ENCODE measurements around the gene GNL3. TPM values are rescaled to one million over a fixed set of nuclear protein-coding genes. Genes with fewer than 3 reads are reported as not detected.

GNL3 gene
- total and polyA plus RNA-seq, 8 donors, result 22.4 to 65.6 (median 51.0) TPM

DNA sequence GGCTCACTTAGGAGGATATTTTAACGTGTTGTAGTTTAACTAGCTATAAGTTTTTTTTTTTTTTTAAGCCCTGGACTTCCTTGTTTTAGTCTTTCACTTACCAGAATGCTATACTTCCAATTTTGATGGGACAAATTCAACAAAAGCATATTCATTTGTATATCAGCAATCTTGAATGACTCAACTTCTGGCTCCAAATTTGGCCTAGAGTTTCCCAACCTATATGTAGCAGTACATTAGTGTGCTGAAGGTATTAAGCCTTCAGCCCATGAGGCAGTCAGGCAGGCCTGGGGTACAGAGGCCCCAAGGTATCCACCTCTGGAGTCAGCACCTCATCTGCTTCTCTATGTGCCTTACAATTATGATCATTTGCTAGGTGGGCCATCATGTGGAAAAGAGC lies 6.0 kb upstream of the GNL3 start:
- ATAC-seq, result peak in 1 of 4 donors; percentile 15
- 10 to 21% methylated on average over 1 of the region's 1 CpG for WGBS, 2 donors
- H3K9me3 ChIP-seq, result no peaks in the 10 kb centered on the region
- no peak for FAIRE-seq
- TF ChIP-seq, protein P1, sequence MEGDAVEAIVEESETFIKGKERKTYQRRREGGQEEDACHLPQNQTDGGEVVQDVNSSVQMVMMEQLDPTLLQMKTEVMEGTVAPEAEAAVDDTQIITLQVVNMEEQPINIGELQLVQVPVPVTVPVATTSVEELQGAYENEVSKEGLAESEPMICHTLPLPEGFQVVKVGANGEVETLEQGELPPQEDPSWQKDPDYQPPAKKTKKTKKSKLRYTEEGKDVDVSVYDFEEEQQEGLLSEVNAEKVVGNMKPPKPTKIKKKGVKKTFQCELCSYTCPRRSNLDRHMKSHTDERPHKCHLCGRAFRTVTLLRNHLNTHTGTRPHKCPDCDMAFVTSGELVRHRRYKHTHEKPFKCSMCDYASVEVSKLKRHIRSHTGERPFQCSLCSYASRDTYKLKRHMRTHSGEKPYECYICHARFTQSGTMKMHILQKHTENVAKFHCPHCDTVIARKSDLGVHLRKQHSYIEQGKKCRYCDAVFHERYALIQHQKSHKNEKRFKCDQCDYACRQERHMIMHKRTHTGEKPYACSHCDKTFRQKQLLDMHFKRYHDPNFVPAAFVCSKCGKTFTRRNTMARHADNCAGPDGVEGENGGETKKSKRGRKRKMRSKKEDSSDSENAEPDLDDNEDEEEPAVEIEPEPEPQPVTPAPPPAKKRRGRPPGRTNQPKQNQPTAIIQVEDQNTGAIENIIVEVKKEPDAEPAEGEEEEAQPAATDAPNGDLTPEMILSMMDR (IDR thresholded peaks at IDR 0.05), result no peak
- H3K27ac ChIP-seq, result peak overlapping the region in 1 of 4 donors; percentile 55
- peaks cover 0 to 26% (median 7%) of the 10 kb centered on the region in 3 donors for H3K36me3 ChIP-seq
- no peak overlapping the region for H3K4me3 ChIP-seq
- DNase-seq, result no peak
- H3K4me1 ChIP-seq, result peaks cover 18 to 39% (median 23%) of the 10 kb centered on the region in 3 donors
- H3K27me3 ChIP-seq, result no peaks in the 10 kb centered on the region
- intact Hi-C loops (cut with DNase I), result no loop called here

DNA sequence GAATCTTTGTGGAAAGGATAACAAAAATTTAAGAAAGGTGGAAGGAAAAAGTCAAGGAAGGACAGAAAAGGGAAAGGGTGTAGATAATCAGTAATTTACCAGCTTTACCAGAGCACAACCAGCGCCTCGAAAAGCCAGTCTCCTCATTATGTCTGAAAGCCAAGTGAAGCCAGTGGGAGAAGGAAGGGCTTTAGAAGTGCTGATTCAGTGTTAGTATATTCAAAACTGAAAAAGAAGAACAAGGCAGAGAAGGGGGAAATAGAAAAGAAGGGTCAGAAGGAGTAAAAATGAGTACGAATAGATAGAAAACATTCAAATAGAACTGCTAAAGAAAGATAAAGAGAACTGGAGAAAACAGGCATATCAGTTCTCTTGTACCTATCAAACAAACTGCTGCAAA lies 4.2 kb upstream of the GNL3 start:
- Histone ChIP-seq H3K4me1 (peaks cover 18 to 39% (median 23%) of the 10 kb centered on the region in 3 donors), H3K9me3 (no peaks in the 10 kb centered on the region), H3K4me3 (no peak overlapping the region), H3K27me3 (no peaks in the 10 kb centered on the region), H3K36me3 (peaks cover 0 to 19% (median 7%) of the 10 kb centered on the region in 3 donors), H3K27ac (peak overlapping the region in 2 of 4 donors; percentile 43 to 44)
- DNase-seq (no peak), ATAC-seq (no peak), FAIRE-seq (no peak)
- WGBS, 2 donors, result 34 to 51% methylated on average over 3 of the region's 3 CpGs
- intact Hi-C loops (cut with DNase I), result no loop called here
- TF ChIP-seq, protein P1 (IDR thresholded peaks at IDR 0.05), result no peak

DNA sequence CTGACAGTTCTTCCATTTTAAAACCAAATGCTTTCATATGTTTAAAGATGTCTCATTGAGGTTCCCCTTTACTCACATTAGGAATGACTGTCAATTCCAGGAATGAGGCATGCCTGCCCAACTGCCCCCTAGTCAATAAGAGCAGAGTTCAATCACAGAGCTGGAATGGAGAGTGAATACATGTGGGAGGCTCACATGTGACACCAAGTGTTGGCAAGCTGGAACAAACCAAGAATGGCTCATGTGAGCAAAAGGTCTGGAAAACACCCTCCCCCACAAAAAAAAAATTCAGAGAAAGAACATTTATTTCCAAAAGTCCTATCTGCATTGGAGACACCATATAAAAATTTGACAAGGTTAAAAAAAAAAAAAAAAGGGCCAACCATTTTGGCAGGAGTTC lies 3.8 kb upstream of the GNL3 start:
- no peak for FAIRE-seq
- DNase-seq, result peak in 2 of 6 donors; percentile 17 to 39
- Histone ChIP-seq H3K27me3 (no peaks in the 10 kb centered on the region), H3K4me3 (no peak overlapping the region), H3K4me1 (peaks cover 18 to 42% (median 26%) of the 10 kb centered on the region in 3 donors), H3K36me3 (peaks cover 0 to 14% (median 7%) of the 10 kb centered on the region in 3 donors), H3K27ac (peak overlapping the region in 2 of 4 donors; percentile 43 to 44), H3K9me3 (no peaks in the 10 kb centered on the region)
- intact Hi-C loops (cut with DNase I), result no loop called here
- peak in 3 of 4 donors; percentile 23 to 34 (median 24) for ATAC-seq
- TF ChIP-seq, protein P1 (IDR thresholded peaks at IDR 0.05), result no peak

DNA sequence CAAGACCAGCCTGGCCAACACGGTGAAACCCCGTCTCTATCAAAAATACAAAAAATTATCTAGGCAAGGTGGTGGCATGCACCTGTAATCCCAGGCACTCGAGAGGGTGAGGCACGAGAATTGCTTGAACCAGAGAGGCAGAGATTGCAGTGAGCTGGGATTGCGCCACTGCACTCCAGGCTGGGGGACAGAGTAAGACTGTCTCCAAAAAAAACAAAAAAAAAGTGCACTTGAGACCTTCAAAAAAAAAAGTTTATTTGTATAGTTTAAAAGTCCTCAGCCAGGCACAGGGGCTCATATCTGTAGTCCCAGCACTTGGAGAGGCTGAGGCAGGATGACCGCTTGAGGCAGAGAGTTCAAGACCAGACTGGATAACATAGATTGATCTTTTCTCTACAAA lies 2.2 kb upstream of the GNL3 start:
- Histone ChIP-seq H3K4me1 (peaks cover 32 to 57% (median 39%) of the 10 kb centered on the region in 3 donors), H3K36me3 (peaks cover 4 to 12% (median 9%) of the 10 kb centered on the region in 3 donors), H3K27ac (no peak overlapping the region), H3K27me3 (no peaks in the 10 kb centered on the region), H3K4me3 (no peak overlapping the region), H3K9me3 (no peaks in the 10 kb centered on the region)
- DNase-seq, result no peak
- no peak for ATAC-seq
- TF ChIP-seq, protein P1 (IDR thresholded peaks at IDR 0.05), result no peak
- no peak for FAIRE-seq
- WGBS, 2 donors, result 53 to 61% methylated on average over 6 of the region's 6 CpGs
- intact Hi-C loops (cut with DNase I), result no loop called here

DNA sequence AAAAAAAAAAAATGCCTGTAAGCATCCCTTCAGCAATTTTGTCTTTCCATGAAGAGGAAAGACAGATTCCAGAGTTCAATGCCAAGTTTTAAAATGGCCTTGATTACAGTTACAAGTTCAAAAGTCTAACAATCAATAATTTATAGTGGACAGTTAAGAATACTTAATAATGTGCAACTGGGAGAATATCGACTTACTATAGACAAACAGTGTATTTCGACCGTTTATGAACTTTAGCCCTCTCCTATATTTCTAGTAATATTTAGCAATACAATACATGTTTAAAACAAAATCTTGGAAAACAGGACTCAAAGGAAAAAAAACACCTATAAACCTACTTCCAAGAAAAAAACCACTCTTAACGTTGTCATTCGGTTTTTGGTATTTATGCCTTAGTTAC lies 1.6 kb upstream of the GNL3 start:
- 11 to 12% methylated on average over 5 of the region's 5 CpGs for WGBS, 2 donors
- H3K9me3 ChIP-seq, result no peaks in the 10 kb centered on the region
- ATAC-seq (no peak), DNase-seq (no peak), FAIRE-seq (no peak)
- H3K4me3 ChIP-seq, result peak overlapping the region in 1 of 4 donors; percentile 88
- H3K36me3 ChIP-seq, result peaks cover 4 to 18% (median 15%) of the 10 kb centered on the region in 3 donors
- H3K4me1 ChIP-seq, result peaks cover 32 to 58% (median 37%) of the 10 kb centered on the region in 3 donors
- intact Hi-C loops (cut with DNase I), result no loop called here
- no peaks in the 10 kb centered on the region for H3K27me3 ChIP-seq
- TF ChIP-seq, protein P1 (IDR thresholded peaks at IDR 0.05), result no peak
- H3K27ac ChIP-seq, result no peak overlapping the region

Measured in pancreas (tissue), 10 donors.